ENCODE measurements around the gene FAU. TPM values are rescaled to one million over a fixed set of nuclear protein-coding genes. Genes with fewer than 3 reads are reported as not detected.

FAU gene
- total RNA-seq (2022) (650 and 668 TPM in 2 replicates), Bru-seq, nascent RNA (percentile 95 among the genes with signal in this experiment), BruChase-seq, experiment 1, labeled RNA remaining after a 6-hour chase (percentile 99 among the genes with signal in this experiment), BruChase-seq, experiment 2, labeled RNA remaining after a 2-hour chase (percentile 97 among the genes with signal in this experiment)
- long read RNA-seq, transcript FAU-207 (5 exons, 847 nt), result major isoform, 673 of 713 reads
- long read RNA-seq, transcript FAU-209 (4 exons, 697 nt), result minor isoform, 10 of 713 reads
- long read RNA-seq, transcript FAU-208 (1 exons, 1,484 nt), result minor isoform, 10 of 713 reads
- long read RNA-seq, partial matches to known transcripts, result 14 of 713 reads
- long read RNA-seq, other reads (novel, unspliced or antisense), result 6 of 713 reads

- DNase-seq, result peak; percentile 99
- intact Hi-C loops (cut with micrococcal nuclease; ENCODE audit: unreplicated experiment), result no loop called here
- H3K36me3 Mint-ChIP-seq (ENCODE audit: insufficient read depth, unreplicated experiment), result peaks cover 85% of the 10 kb centered on the region
- CTCF ChIA-PET, result interaction anchor here (0.6 to 1.8 kb wide), 10 partner anchors 9 to 381 kb away, joined by 3 to 14 read pairs (median 4); partner anchors contain the start of genes CAPN1, SAC3D1 and SYVN1
- H3K27me3 Mint-ChIP-seq (ENCODE audit: unreplicated experiment), result no peaks in the 10 kb centered on the region
- H3K4me3 Mint-ChIP-seq (ENCODE audit: low read depth, unreplicated experiment), result peak within 1 kb of the TSS; percentile 98
- peak within 1 kb of the TSS; percentile 99 for H3K27ac Mint-ChIP-seq (ENCODE audit: unreplicated experiment)
- peaks cover 25% of the 10 kb centered on the region for H3K4me1 Mint-ChIP-seq (ENCODE audit: low read depth, unreplicated experiment)
- TF ChIP-seq, protein P1, sequence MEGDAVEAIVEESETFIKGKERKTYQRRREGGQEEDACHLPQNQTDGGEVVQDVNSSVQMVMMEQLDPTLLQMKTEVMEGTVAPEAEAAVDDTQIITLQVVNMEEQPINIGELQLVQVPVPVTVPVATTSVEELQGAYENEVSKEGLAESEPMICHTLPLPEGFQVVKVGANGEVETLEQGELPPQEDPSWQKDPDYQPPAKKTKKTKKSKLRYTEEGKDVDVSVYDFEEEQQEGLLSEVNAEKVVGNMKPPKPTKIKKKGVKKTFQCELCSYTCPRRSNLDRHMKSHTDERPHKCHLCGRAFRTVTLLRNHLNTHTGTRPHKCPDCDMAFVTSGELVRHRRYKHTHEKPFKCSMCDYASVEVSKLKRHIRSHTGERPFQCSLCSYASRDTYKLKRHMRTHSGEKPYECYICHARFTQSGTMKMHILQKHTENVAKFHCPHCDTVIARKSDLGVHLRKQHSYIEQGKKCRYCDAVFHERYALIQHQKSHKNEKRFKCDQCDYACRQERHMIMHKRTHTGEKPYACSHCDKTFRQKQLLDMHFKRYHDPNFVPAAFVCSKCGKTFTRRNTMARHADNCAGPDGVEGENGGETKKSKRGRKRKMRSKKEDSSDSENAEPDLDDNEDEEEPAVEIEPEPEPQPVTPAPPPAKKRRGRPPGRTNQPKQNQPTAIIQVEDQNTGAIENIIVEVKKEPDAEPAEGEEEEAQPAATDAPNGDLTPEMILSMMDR (IDR thresholded peaks at IDR 0.05; ENCODE audit: unreplicated experiment), result no peak
- BruUV-seq (replicated peaks), result TSS peak; percentile 72
- H3K9me3 Mint-ChIP-seq (ENCODE audit: low read depth, unreplicated experiment), result no peaks in the 10 kb centered on the region
Measured at GRCh38 chr11:65121865-65122696, at the start of gene FAU, which contains the start of gene MRPL49. TSS of gene FAU (minus strand) at chr11:65122134. CDS start at chr11:65121813, 321 bp downstream. TSS of gene MRPL49 (plus strand) at chr11:65122321. CDS start at chr11:65122347, 26 bp downstream.

DNA sequence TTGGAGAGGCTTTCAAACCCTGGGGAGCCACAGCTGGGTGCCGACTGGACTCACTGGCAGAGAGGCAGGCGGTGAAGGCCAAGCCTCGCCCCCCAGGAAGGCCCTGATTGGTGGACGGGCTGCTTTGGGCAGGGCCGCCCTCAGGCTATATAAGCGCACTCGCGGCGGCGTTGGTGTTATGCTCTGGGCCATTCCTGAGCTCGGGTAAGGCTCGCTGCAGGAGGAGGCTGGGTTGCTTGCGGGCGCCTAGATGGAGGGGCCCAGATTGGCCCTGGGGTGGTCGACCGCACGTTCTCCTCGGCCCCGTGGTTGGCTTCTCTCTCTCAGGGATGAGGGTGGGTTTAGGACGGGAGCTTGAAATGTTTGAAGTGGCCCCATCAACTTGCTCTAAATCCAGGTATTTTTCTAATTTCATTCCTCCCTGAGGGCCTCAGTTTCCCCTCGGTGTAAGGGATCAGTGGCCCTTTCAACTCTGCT is 48.2 kb upstream of the FAU start, which contains the start of gene SPDYC:
SPDYC (plus strand) TSS at position 176 of the 477 bp plus-strand sequence. CDS start 1,125 bp downstream, outside the sequence.
- Mint-ChIP-seq H3K9me3 (ENCODE audit: low read depth, unreplicated experiment) (no peaks in the 10 kb centered on the region), H3K4me1 (ENCODE audit: low read depth, unreplicated experiment) (peaks cover 23% of the 10 kb centered on the region), H3K27ac (ENCODE audit: unreplicated experiment) (no peak within 1 kb of the TSS), H3K4me3 (ENCODE audit: low read depth, unreplicated experiment) (no peak within 1 kb of the TSS), H3K36me3 (ENCODE audit: insufficient read depth, unreplicated experiment) (peaks cover 9% of the 10 kb centered on the region), H3K27me3 (ENCODE audit: unreplicated experiment) (no peaks in the 10 kb centered on the region)
- no TSS peak for BruUV-seq (replicated peaks)
- CTCF ChIA-PET, result interaction anchor here (1.3 kb wide), 1 partner anchor 12 kb away, joined by 3 read pairs; no protein-coding TSS in a partner anchor
- no peak for DNase-seq
- intact Hi-C loops (cut with micrococcal nuclease; ENCODE audit: unreplicated experiment), result no loop called here
- TF ChIP-seq, protein P1 (IDR thresholded peaks at IDR 0.05; ENCODE audit: unreplicated experiment), result no peak

- TF ChIP-seq, protein P1 (IDR thresholded peaks at IDR 0.05; ENCODE audit: unreplicated experiment), result no peak
- BruUV-seq (replicated peaks), result no TSS peak
- Mint-ChIP-seq H3K9me3 (ENCODE audit: low read depth, unreplicated experiment) (no peaks in the 10 kb centered on the region), H3K4me3 (ENCODE audit: low read depth, unreplicated experiment) (no peak overlapping the region), H3K27ac (ENCODE audit: unreplicated experiment) (no peak overlapping the region), H3K27me3 (ENCODE audit: unreplicated experiment) (no peaks in the 10 kb centered on the region), H3K36me3 (ENCODE audit: insufficient read depth, unreplicated experiment) (peaks cover 9% of the 10 kb centered on the region), H3K4me1 (ENCODE audit: low read depth, unreplicated experiment) (peaks cover 23% of the 10 kb centered on the region)
- CTCF ChIA-PET, result interaction anchor here (0.6 kb wide), 1 partner anchor 46 kb away, joined by 4 read pairs; no protein-coding TSS in a partner anchor
- intact Hi-C loops (cut with micrococcal nuclease; ENCODE audit: unreplicated experiment), result no loop called here
- no peak for DNase-seq
Measured at GRCh38 chr11:65169164-65169641, 47.3 kb upstream of the FAU start.

GRCh38 chr11:65167656-65168055 is 45.7 kb upstream of the FAU start:
- intact Hi-C loops (cut with micrococcal nuclease; ENCODE audit: unreplicated experiment), result no loop called here
- BruUV-seq (replicated peaks), result no TSS peak
- Mint-ChIP-seq H3K27ac (ENCODE audit: unreplicated experiment) (no peak overlapping the region), H3K9me3 (ENCODE audit: low read depth, unreplicated experiment) (no peaks in the 10 kb centered on the region), H3K36me3 (ENCODE audit: insufficient read depth, unreplicated experiment) (peaks cover 9% of the 10 kb centered on the region), H3K27me3 (ENCODE audit: unreplicated experiment) (no peaks in the 10 kb centered on the region), H3K4me1 (ENCODE audit: low read depth, unreplicated experiment) (peaks cover 23% of the 10 kb centered on the region), H3K4me3 (ENCODE audit: low read depth, unreplicated experiment) (no peak overlapping the region)
- TF ChIP-seq, protein P1 (IDR thresholded peaks at IDR 0.05; ENCODE audit: unreplicated experiment), result no peak
- CTCF ChIA-PET, result no interaction called here
- DNase-seq, result no peak
